ENCODE measurements around the gene MYT1. TPM values are rescaled to one million over a fixed set of nuclear protein-coding genes. Genes with fewer than 3 reads are reported as not detected.

Gene MYT1
- total RNA-seq: not detected
- long read RNA-seq: 0 reads

DNA sequence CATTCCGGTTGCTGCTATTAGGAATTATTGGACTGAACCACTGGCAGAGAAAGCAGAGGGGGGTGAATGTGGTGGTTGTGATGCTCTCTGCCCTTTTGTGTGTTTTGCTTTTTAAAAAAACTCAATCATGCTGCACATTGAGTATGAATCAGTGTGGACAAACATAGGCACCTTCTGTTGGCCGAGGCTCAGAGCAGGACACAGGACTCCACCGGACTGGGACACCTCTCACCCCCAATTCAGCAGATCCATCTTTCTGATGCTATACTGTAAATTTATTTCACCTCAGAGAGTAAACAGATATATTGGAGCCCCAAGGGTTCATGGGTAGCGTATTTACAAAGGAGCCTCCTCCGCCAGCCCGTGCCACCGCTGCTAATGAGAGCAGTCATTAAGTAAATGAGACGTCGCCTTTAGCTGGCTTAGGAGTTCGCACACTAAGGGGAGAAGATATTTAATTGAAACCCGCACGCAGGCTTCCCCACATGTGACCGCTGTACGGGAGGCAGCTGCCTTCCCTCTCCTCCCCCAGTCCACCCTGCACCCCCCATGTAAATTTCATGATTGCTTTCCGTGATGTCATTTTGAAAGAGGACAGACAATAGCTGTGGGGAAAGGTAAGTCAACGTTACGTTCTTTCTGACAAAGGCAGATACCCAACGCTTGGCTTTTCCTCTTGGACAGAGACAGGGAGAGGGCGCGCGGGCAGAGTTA lies at the start of gene MYT1:
TSS of gene MYT1 (plus strand) at position 330 of the 714 bp plus-strand sequence. CDS start 34,410 bp downstream, outside the sequence.
- DNase-seq (ENCODE audit: low spot score): no peak

DNA sequence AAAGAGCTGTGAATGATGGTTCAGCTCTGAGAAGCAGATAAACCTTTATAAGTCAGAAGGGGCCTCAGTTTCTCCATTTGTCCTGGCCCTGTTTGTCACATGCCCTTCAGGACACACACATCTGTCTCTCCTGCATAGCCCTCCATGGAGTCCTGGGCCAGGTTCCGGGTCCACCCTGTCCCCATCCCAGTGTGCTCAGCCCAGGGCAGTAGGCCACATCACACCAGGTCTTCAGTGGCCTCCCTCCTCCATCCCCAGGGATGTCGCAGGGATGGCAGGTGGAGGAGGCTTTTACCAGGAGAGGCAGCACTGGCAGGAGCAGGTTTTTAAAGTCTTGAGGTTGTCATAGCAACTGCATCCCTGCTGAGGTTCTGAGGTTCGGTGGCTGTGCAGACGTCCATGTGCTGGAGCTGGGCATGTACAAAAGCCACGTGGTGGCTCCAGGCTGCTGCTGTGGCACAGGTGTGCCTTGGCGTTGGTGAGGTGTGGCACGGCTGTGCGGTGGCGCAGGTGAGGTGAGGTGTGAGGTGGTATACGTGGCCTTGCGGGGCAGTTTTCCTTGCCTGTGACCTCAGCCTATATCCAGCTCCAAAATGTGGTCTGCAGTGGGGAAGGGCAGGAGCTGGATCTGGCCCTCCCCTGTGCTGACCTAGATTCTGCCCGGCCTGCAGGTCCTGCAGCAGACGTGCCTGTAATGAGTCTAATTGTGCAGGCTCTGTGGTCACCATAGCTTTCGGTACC lies 48.9 kb upstream of the MYT1 start:
- peak; percentile 75 for DNase-seq (ENCODE audit: low spot score)

DNA sequence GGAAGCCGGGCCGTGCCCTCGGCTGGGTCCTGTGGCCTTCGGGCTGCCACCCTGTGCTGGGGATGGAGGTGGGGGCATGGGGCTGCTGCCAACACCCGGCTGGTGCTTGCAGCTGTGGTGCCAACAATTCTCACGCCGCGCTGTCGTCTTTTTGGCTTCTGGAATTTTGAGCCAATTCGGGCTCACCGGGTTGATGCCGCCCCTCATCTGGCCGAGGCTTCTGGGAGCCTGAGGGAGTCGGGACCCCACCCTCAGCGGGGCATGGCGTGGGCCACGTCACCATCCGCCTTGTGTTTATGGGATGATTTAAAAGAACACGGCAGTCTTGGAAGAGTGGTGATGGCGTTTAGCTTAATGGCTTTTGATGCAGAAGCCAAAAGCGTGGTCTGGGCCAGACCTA lies 48.2 kb upstream of the MYT1 start:
- DNase-seq (ENCODE audit: low spot score): peak; percentile 76

DNA sequence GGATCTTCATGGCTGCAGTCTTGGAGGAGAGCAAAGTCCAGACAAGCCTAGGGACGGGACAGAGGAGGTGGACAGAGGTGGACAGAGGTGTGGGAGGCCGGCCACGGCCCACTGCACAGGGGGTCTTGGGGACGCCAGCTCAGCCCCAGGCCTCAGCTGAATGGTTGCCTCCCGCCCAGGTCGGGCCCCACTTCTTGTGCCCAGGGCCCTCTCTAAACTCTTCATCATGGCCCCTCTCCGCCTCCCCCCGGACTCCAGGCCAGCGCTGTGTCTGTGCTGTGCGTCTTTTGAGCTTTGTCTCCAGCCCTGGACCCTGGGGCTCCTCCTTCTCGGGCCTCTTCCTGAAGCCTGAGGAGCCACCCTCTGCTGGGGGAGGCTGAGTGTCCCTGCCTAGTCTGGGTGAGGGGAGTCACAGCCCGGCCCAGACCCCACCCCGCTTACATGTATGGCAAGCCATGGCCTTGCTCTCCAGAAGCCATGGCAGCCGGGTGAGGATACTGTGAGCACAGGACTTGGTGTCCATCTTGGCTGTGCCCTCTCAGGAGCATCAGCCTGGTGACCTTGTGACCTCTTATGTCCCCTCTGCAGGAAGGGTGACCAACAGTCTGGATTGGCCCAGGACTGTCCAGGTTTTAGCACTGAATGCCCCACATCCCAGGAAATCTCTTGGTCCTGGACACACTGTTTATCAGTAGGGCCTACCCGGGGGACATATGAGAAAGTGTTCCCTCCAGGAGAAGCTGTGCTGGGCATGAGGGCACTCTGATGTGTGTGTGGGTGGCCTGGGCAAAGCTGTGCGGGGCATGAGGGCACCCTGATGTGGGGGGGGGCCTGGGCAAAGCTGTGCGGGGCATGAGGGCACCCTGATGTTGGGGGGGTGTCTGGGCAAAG lies 47.5 kb upstream of the MYT1 start:
- peak; percentile 77 for DNase-seq (ENCODE audit: low spot score)

DNA sequence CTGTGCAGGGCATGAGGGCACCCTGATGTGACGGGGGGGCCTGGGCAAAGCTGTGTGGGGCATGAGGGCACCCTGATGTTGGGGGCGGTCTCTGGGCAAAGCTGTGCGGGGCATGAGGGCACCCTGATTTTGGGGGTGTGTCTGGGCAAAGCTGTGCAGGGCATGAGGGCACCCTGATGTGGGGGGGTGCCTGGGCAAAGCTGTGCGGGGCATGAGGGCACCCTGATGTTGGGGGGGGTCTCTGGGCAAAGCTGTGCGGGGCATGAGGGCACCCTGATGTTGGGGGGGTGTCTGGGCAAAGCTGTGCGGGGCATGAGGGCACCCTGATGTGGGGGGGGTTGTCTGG lies 46.8 kb upstream of the MYT1 start:
- peak; percentile 4 for DNase-seq (ENCODE audit: low spot score)

DNA sequence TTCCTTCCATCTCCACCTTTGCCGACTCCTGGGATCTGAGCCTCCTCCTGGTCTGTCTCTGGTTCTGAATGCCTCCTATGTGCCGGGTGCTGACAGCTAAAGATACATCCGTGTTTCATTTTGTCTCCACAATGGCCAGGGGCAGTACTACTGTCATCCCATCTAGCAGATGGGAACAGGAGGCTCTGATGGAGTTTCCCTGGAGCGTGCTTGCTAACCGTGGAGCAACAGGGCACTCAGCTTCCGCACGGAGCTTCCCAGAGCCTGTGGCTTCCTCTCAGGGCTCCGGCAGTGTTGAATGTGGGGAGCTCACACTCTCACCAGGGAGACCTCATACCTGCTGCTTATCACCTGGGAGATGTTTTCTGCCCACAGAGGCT lies 45.0 kb upstream of the MYT1 start:
- peak; percentile 84 for DNase-seq (ENCODE audit: low spot score)

DNA sequence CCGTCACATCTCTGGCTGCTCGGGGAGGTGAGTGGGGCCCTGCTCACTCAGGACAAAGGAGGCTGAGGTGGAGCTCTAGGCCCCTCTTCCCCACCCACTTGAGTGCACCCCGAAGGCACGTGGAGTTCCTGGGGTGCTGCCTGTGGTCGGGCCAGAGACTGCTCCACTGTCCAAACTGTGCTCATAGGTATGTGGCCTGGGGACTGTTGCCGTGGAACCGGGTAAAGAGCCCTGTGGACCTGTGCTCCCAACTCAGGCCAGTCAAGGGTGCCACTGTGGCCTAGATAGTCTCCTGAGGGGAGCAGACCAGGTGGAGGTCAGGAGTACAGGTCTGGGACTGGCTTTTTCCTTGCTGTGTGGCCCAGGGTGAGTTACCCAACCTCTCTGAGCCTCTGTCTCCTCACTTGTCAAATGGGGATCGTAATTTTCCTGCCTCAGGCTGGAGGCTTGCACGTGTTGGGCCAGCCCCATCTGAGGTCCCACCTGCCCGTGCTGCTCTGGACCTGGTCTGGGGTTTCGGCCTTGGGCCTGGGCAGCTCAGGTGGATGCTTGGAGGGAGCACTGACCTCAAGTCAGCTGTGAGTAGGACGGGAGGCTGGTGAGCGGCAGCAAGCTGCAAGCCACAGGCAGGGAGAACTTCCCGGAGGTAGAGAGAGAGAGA lies 44.4 kb upstream of the MYT1 start:
- peak; percentile 55 for DNase-seq (ENCODE audit: low spot score)

DNA sequence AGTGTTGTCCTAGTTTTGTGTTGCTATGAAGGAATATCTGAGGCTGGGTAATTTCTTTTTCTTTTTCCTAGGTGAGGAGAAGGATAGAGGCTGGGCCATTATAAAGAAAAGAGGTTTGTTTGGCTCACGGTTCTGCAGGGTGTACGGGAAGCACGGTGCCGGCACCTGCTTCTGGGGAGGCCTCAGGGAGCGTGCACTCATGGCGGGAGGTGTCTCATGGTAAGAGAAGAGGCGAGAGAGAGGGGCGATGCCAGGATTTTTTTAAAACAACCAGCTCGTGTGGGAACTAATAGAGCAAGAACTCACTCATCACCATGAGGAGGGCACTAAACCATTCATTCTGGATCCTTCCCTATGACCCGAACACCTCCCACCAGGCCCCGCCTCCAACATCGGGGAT lies 42.7 kb upstream of the MYT1 start:
- DNase-seq (ENCODE audit: low spot score): peak; percentile 57

DNA sequence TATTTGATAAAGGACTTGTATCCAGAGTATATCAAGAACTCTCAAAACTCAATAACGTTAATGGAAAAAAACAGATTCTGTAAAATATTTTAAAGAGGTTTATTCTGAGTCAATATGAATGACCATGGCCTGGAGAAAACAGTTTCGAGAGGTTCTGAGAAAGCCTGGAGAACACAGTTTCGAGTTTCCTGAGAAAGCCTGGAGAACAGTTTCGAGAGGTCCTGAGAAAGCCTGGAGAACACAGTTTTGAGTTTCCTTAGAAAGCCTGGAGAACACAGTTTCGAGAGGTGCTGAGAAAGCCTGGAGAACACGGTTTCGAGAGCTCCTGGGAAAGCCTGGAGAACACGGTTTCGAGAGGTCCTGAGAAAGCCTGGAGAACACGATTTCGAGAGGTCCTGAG lies 41.3 kb upstream of the MYT1 start:
- peak; percentile 9 for DNase-seq (ENCODE audit: low spot score)

DNA sequence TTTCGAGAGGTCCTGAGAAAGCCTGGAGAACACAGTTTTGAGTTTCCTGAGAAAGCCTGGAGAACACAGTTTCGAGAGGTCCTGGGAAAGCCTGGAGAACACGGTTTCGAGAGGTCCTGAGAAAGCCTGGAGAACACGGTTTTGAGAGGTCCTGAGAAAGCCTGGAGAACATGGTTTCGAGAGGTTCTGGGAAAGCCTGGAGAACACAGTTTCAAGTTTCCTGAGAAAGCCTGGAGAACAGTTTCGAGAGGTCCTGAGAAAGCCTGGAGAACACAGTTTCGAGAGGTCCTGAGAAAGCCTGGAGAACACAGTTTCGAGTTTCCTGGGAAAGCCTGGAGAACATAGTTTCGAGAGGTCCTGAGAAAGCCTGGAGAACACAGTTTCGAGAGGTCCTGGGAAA lies 40.7 kb upstream of the MYT1 start:
- peak; percentile 22 for DNase-seq (ENCODE audit: low spot score)

DNA sequence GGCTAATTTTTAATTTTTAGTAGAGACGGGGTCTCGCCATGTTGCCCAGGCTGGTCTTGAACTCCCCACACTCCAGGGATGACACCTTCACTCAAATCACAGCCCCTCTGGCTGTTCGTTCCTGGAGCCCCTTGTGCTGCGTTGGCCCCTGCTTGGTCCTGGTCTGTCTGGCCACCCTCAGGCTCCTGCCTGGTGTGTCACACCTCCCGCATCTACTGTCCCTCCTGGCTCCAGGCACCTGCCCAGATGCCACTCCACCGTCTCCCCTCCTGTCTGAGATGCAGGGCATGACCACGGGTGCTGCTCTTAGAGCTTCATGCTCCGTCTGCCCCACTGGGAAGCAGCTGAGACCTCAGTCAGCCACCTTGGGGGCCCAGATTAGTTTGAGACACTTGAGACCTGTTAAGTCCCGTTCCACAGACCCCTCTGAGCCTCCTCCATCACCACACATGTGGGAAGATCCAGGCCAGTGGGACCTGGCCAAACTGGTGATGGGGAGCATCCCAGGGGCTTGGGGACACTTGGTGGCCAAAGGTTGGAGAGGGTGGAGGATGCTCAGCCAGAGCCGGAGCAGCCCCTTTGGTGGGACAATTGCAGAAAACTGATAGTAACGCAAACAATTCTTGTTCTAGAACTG lies 35.0 kb upstream of the MYT1 start:
- DNase-seq (ENCODE audit: low spot score): peak; percentile 57

DNA sequence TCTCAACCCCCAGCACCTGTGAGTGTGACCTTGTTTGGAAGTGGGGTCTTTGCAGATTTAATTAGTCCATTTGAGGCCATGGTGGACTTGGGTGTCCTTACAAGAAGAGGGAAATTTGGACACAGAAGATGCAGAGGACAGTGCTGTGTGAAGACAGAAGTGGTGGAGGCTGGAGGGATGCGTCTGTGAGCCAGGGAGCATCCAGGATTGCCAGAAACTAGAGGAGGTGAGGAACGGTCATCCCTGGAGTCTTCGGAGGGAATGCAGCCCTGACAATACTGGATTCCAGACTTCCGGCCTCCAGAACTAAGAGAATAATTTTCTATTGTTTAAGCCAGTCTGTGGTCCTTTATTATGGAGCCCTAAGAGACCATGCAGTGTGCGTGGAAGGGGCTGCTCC lies 34.0 kb upstream of the MYT1 start:
- peak; percentile 79 for DNase-seq (ENCODE audit: low spot score)

DNA sequence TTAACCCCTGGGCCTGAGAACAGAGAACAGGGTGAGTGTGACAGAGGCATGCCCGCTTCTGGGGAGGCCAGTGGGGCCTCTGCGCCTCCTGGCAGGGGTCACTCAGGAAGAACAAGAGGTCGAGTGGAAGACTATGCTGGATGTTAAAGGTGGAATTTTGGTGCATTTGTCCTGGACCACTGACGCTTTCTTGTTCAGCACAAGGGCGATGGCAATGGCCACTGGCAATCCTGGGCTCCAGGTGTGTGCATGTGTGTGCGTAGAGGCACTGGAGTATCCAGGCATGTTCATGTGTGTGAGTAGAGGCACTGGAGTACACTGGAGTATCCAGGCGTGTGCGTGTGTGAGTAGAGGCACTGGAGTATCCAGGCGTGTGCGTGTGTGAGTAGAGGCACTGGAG lies 33.4 kb upstream of the MYT1 start:
- peak; percentile 43 for DNase-seq (ENCODE audit: low spot score)

DNA sequence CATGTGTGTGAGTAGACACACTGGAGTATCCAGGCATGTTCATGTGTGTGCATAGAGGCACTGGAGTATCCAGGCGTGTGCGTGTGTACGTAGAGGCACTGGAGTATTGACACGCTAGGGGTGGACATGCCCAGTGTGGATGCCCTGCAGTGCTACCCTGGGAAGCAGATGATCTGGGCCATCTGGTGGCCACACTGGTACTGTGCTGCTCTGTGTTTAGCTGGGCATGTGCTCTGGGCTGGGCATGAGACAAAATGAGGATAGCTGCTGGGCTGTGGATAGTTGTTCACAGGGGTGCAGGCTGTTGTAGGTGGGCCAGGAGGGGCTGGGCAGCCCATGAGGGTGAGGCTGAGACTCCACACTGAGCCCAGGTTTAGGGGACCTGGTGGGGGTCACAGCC lies 32.8 kb upstream of the MYT1 start:
- DNase-seq (ENCODE audit: low spot score): peak; percentile 51

DNA sequence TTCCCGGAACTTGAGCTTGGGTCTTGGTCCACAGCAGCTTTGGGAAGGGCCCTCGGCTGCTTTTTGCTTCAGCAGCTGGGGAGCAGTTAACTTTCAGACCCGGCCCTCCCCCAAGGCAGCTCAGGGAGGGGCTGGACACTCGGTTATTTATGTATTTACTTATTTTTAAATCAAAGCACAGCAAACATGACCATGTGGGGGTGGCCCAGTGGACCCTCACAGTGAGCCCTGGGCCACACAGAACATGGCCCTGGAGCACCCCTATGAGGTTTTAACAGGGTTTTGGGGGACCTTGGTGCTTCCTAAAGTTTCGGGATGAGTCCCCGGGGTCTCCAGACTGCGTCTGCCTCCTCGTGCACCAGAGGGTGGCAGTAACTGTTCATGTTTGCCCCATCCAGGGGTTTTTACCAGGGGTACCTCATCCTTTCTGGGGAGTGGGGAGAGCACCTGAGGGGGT lies 30.3 kb upstream of the MYT1 start:
- peak; percentile 78 for DNase-seq (ENCODE audit: low spot score)

DNA sequence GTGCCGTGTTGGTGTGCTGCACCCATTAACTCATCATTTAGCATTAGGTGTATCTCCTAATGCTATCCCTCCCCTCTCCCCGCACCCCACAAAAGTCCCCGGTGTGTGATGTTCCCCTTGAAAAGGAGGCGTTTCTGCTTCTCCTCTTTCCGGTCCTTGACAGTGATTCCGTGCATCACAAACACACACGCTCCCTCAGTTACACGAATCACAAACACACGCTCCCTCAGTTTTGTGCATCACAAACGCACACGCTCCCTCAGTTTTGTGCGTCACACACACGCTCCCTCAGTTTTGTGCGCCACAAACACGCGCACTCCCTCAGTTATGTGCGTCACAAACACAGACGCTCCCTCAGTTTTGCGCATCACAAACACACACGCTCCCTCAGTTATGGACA lies 29.5 kb upstream of the MYT1 start:
- DNase-seq (ENCODE audit: low spot score): peak; percentile 24

DNA sequence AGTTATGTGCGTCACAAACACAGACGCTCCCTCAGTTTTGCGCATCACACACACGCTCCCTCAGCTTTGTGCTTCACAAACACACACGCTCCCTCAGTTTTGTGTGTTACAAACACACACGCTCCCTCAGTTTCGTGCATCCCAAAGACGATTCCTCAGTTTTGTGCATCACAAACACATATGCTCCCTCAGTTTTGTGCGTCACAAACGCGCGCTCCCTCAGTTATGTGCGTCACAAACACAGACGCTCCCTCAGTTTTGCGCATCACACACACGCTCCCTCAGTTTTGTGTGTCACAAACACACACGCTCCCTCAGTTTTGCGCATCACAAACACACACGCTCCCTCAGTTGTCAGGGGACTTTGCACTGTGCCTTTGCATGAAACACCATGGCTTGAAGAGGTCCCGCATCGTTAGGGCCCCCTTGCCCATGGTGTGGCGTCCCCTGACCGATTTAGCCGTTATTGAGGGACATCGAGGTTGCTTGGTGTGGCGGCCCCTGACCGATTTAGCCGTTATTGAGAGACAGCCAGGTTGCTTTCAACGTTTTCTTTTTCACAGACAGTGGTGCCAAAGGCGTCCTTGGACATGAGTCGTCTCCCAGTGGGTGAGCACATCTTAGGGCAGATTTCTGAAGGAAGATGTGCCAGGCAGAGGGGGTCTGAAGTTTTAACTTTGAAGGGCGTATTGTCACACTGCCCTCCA lies 28.1 kb upstream of the MYT1 start:
- DNase-seq (ENCODE audit: low spot score): peak; percentile 71

DNA sequence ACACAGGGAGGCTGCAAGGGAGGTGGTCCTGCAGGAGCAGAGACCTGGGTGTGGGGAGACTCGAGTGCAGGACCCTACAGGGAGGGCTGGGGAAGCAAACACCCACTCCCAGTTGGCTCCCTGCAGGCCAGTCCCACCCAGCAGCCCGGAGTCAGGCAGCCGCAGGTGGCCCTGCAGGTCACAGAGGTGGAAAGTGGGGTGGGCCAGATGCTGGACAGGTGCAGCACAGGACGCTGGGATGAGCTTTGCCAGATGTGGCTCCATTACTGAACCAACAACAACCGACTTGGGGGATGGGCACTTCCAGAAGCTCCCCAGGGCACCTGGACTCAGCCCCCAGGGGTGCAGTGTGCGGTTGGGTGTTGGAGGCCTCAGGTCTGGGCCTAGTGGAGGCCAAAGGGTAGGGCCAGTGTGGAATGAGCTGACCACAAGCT lies 26.6 kb upstream of the MYT1 start:
- DNase-seq (ENCODE audit: low spot score): peak; percentile 28

DNA sequence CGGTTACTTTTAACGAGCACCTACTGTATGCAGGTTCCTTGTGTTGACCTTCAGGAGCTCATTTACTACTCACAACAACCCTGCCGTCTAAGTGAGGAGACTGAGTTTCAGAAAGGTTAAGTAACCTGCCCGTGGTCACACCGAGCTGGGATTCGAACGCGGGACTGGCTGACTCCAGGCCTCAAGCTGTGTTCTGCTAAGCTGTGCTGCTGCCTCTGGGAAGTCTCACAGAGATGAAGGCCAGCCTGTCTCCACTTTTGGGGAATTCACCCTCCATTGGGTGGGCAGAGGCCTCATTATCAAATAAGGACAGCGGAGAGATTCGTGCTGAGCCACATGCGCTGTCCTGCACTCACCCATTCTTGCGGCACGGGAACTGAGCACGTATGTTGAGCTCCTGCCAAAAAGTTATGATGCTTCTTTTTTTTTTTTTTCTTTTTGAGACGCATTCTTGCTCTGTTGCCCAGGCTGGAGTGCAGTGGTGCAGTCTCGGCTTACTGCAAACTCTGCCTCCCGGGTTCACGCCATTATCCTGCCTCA lies 25.9 kb upstream of the MYT1 start:
- peak; percentile 86 for DNase-seq (ENCODE audit: low spot score)

All from mesenteric fat pad (tissue), 1 donor.